SHP77 treated with DMSO at 0.1 percent for 48 hours (cell line): ENCODE measurements around the gene CDH13.

ENCODE experiments used
- DNase-seq: peaks from one replicate; lab custom pipeline; 2025; lab: John Stamatoyannopoulos, UW

CDH13 gene

DNA sequence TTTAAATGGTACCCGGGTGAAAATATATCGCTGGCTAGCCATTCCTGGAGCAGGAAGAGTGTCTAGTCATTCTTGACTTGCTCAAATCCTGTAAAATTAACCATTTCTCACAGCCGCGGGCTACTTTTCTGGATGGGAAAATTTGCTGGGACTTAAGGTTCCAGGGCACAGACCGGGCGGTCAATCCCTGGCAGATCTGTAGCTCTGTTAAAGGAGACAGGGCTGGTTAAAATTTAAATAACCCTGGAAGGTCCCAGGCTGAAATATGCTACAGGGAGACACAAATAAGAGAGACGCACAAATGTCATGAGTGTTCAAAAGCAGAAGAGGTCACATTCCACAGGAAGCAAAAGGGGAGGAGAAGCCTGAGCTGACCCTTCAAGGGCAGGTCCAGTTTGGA lies 951.4 kb downstream of the CDH13 start:
- no peak for DNase-seq

DNA sequence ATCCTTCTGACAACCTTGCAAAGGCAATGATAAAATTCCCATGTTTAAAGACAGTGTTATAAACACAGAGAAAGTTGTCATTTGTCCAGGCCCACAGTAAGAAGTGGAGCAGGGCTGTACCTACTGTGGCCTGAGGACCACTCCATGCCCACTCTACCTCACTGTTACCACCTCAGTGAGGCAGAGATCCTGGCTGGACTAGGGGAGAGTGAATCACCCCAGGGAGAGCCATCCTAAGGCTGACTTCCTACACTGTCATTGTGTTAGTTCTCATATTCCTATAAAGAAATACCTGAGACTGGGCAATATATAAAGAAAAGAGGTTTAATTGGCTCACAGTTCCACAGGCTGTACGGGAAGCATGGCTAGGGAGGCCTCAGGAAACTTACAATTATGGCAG lies 952.3 kb downstream of the CDH13 start:
- no peak for DNase-seq

DNA sequence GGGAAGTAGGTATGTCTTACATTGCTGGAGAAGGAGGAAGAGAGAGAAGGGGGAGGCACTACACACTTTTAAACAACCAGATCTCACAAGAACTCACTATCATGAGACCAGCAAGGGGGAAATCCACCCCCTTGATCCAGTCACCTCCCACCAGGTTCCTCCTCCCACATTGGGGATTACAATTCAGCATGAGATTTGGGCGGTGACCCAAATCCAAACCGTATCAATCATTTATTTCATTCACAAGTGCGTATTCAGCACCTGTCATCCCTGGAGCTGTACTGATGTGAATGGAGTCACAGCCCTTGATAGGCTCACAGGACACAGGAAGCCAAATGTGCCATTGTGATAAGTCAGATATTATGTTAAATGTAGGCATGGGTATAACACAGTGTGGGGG lies 952.7 kb downstream of the CDH13 start:
- DNase-seq, result no peak

DNA sequence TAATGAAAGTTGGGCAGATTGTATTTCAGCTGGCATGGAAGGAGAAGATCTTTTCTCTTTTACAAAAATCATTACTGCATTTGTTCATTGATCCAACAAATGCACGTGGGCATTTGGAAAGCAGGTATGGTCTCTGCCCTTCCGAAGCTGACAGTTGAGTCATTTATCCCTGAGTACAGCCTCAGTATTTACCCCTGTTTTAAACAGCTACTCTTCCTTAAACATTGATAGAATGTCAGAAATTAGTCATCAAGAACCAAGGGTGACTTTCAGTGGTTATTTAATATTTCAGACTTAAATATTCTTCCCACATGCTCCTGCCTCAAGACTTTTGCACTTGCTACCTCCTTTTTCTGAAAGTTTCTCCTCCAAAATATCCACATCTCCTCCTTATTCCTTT lies 954.3 kb downstream of the CDH13 start:
- no peak for DNase-seq

DNA sequence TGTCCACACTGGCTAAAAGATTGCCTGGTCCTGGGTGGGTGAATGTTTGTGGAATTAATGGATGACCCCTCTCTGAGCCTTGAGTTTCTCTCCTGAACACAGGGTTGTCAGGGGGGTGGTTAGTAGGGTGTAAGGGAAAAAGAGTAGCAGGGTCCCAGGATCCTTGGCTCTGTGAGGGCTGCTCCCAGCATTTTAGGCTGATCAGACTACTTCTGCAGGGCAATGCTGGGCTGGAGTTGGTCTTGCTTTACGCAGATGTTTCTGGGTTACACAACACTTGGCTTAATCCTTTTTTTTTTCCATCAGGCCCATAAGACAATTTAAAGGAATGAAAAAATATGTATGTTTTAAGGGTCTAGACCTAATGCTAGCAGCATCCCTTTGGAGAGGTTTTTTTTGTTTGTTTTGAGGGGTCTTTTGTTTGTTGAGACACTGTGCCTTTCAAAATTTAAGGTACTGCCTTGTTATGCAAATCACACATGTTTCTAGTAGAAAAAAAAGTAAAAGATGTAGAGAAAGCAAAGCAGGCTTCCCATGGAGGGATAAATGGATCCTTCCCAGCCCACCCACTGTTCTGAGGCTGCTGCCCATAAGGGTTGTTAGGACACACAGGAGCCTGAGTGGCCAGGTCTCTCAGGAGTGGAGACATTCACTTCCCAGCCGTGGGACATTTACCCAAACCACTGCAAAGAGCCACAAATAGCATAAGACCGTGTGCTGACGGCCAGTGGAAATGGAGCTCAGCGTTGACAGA lies 955.4 kb downstream of the CDH13 start:
- no peak for DNase-seq

DNA sequence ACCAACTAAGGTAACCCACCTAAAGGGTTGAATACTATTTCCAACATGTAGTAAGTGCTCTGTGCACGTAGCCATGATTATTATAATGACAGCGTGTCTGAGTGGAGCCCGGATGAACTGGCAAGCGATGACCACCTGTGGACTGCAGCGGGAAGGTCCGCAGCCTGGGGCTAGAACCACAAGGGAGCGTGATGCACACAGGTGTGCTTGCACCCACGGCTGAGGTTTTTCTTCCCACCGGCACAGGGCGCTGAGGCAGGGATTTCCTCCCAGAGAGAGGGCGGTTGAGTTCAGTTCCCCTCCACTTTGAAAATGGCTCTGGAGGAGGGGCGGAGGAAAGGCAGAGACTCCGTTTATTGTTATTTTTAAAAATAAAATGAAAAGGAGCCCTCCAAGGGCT lies 959.3 kb downstream of the CDH13 start:
- DNase-seq, result no peak

DNA sequence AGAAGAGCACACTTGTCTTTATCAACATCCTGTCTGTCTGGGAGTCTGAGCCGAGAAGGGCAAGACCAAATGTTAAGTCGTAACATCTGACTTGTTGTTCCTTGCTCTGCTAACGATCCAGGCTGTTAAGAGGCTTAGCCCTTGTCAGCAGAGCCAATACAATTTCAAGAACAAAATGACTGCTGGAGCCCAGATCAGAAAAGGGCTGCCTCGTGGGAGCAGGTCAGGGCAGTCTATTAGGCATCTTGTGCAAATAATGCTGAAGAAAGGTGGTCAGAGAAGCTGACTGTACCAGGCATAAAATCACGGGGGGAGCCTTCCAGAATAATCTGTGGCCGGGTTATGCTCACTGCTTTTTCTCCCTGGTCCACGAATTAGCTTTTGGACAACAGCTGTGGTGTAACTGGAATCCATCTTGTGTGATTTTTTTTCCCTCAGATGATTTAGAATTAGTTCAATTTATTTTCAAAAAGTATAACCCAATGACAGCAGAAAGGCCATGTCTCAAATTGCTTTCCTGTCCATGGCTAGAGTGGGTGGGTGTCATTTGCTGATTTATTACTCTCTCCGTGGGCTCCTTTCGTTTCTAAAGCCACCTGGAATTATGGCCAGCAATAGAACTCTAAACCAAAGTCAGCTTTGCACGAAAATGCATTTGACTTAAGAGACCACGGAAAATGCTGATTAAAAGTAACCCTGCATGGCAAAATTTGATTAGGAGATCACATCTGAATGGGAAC lies 959.9 kb downstream of the CDH13 start:
- no peak for DNase-seq

DNA sequence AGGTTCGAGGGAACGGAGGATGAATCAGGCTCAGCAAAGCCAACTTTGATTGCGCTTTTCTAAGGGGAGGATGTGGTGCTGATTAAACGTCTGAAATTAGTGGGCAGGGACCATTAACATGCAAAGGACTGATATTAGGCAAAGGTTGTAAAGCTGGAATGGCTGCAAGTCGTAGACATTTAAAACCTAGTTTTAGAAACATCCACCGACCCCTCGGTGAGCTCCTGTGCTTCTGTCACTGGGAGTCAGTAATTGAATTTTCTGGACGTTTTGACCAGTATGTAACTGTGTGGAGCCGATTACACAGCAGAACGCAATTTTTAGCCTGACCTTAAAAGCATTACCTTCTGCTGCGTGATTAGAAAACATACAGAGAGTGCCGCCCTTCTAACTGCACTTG lies 960.4 kb downstream of the CDH13 start:
- DNase-seq, result no peak

DNA sequence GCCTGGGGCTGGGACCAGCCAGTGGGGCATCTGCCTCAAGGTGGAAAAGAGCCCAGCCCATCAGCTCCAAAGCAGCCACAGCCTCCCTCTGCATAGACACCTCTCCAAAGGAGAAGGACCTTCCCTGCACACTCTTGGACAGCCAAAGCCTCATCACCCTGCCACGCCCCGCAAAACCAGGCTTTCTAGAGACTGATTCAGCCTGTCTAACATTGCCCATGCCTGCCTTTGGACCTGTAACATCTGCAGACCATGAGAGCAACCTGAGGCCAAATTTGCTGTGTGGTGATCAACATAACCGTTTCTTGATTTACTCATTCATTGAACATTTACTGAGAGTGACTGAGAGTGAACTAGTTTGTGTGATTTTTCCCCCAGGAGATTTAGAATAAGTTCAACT lies 961.3 kb downstream of the CDH13 start:
- DNase-seq, result no peak

DNA sequence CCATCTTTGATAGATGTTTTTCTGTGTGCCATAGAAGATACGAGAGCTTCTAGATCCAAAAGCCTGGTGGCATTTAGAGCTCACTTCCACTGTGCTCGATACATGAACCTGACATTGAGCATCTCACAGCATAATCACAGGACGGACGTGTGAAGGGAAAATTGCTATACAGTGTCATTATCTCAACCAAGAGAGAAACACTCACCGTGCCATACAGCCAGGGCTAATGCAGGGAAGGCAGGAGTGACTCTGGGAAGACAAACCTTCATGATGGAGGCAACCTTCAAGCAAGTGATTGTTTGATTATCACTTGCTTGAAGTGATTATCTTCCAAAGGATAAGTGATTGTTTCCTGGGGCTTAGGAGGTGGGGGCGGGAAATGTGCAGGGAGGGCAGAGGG lies 962.8 kb downstream of the CDH13 start:
- DNase-seq, result no peak

DNA sequence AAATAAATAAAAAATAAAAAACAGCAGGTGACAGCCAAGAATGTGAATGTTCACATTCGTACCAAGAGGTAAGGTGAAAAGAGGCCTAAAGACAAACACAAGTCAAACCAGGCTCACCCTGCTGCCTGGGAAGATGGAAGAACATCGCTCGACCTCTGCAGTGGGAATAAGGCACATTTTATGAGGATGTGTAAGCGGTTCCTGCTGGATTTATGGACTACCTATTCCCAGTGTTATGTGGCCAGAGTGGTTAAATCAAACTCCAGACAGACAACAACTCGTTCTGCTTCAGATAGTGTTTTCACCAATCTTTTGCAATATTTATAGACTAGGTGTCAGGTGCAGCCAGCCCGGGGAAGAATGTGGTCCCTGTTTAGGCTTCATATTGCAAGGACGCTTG lies 966.0 kb downstream of the CDH13 start:
- DNase-seq, result no peak

DNA sequence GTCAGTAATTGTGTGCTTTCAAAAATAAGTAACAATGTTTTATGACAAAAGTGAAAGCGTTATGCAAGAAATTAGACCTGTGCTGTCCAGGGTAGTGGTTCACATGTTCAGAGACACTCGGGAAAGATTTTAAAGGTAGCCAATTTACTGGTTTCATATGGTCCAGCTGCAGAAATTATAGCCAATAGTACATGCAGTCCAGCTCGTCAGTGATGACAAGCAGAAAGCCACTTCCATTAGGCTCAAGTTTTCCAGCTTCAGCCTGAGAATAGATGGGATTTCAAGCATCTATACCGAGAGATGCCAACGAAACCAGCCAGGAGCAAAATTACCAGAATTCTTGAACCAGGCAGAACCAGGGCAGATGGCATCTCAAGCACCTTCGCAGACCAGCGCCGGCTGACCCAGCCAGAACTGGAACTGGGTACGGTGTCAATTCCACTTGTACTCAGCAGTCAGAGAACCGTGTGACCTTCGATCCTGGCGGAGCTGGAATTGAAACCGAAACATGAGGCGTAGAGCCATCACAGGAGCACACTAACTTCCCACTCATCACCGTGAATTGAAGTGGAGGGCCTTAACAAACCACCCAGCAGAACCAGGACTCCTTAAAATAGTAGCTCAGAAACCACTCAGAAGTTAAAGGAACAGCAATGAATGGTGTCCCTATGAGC lies 973.2 kb downstream of the CDH13 start:
- DNase-seq, result no peak

DNA sequence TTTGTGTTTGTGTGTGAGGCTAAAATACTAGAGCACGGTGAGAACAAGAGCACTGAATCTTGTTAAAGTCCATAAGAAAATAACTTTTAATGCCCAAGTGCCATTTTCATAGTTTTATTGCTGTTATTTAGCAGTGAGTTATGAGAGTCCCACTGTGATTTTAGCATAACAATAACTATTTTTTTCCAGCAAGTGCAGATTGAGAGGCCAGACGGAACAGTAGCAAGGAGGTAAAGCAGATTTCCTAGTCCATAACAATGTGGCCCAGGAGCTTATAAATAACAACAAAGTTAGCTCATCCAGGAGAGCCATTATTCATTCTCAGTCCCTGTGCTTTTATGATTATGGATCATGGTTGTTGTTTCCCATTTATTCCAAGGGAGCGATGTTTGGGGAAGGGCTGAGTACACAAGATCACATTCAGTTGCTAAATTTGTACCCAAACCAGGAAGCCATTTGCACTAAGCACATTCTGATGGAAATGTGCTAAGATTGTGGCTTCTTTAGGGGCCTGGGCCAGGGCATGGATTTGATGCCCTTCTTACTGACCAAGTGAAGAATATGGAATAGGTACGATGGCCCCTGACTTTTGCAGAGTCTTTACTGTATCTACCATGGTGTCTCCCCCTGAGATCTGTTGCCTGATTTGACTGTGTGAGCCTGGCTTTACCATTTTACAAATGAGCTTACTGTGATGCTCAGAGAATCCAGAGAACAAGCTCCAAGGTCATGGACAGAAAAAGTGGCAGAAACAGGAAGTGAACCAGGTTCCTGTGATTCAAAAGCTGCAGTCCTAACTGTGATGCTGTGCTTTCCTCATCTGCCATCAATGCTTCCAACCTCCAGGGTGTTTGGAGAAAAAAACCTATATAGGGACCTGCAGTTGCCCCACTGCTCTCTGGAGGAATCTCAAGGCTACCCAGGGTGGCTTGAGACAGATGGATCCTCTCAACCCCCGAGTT lies 976.3 kb downstream of the CDH13 start:
- DNase-seq, result no peak

DNA sequence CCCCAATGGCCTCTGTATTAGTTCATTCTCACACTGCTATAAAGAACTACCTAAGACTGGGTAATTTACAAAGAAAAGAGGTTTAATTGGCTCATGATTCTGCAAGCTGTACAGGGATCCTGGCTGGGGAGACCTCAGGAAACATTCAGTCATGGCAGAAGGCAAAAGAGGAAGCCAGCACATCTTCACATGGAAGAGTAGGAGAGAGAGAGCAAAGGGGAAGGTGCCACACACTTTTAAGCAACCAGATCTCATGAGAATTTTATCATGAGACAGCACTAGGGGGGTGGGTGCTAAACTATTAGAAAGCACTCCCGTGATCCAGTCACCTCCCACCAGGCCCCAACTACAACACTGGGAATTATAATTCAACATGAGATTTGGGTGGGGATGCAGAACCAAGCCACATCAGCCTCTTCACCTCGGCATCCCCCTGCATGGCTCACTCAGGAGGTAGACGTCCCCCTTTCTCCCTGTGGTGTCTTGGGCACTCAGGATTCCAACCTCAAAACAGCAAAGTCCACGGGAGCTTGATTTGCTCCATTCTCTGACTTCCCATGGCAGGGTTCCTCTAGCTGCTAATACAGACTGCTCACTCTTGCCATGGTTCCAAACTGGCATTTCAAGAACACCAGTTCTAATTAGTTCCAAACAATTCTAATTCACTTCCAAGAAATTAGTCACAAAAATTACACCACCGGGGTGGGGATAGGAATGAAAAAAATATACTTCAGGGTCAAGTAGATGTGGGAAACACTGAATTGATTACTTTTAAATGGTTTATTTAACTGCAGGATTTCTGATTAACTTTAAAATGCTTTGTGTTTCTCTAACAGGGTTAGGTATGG lies 977.2 kb downstream of the CDH13 start:
- DNase-seq, result no peak

DNA sequence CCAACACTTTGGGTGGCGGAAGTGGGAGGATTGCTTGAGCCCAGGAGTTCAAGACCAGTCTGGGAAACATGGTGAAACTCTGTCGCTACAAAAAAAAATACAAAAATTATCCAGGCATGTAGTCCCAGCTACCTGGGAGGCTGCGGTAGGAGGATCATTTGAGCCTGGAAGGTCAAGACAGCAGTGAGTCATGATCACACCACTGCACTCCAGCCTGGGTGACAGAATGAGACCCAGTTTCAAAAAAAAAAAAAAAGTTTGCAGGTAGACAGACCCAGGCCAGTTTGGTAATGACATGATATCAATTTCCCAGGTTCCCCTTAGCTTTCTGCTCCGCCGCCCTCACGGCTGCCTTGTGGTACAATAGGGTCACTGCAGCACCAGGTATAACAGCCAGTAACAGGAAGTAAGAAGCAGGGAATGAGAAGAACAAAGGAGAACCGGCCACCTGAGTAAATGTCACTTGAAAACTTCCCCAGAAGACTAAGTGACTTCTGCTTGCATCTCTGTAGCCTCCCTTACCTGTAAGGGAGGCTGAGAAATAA lies 979.8 kb downstream of the CDH13 start:
- peak; percentile 8 for DNase-seq

DNA sequence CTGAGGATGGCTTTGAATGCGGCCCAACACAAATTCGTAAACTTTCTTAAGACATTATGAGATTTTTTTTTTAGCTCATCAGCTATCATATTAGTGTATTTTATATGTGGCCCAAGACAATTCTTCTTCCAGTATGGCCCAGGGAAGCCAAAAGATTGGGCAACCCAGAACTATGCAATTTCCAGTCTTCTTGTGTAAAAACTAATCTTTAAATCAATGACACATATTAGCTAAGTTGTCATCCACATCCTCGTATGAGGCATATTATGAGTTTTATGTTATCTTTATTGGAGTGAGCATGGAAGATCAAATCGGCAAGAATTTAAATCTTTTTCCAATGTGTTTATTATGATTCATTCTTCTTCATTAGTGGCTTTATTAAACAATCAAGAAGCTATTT lies 982.4 kb downstream of the CDH13 start:
- no peak for DNase-seq

DNA sequence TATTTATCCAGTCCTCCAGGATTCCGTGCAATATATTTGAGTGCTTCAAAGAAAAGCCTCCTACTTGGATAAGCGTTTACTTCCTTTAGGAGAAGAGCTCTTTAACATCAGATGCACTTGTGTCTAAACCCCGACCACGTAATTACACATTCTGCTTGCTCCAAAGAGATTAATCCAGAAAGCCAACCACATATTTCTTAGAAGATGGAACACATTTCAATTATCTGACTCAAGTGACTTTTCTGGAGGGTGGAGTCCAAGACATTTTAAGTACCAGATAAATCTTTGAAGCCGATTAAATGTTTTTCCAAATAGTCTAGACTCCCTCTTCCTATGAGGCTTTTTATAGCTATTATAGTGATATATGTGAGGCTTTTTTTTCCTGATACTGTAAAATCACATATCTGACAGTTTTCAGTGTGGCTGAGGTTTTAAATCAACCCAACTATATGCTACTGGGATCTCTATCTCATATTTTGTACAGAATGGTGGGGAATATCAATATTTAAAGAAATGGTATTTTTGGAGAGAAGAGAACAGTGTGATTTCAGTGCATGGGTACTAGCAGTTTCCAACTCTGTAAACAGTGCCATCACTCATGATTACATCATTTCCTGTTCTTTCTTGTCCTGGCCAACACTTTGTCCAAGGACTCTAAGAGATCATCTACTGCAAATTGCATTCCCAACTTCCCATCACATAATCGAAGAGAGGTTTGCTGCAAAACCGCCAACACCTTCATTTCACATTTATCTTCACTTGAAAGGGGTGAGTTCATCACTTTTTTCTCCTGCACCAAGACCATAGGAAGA lies 988.6 kb downstream of the CDH13 start:
- DNase-seq, result no peak

DNA sequence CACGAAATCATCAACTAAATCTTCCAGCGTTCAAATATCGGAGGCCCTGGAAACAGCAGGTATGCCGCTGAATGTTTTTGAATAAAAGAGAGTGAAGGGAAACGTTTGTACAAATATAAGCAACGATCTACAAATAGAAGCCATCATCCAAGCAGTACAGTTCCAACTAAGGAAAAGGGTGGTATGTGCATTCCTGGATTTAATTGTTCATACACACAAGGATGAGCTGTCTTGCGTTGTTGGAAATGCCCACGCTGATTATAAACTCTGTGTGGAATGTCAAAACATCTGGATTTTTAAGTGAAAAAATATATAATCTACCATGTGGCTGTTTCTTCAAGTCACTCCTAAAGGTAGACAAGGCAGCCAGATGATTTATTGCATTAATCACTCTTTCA lies 989.2 kb downstream of the CDH13 start:
- DNase-seq, result no peak

DNA sequence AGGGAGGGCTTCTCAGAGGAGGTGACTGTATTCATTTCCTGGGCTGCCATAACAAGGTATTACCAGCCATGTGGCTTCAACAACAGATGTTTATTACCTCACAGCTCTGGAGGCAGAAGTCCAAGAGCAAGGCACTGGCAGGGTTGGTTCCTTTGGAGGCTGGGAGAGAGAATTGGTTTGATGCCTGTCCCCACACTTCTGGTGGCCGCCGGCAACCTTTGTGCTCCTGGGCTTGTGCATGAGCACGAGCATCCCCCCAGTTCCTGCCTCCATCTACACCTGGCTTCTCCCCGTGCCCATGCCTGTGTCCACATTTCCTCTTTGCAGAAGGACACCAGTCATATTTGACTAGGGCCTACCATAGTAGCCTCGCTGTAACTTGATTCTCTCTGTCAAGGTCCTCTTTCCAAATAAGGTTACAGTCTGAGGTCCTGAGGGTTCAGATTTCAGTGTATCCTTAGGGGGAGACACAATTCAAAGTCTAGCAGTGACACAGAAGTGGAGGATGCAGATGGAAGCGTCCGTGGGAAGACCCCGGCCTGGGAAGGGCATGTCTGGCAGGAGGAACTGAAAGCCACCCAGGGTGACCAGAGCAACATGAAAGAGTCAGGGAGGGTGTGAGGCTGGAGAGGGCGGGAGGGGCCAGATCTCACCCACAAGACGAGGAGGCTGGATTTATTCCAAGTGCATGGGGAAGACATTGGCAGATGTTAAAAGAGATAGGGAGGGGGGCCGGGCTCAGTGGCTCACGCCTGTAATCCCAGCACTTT lies 992.8 kb downstream of the CDH13 start:
- peak; percentile 16 for DNase-seq
